Lung (tissue), 12 donors: ENCODE results near the gene MAF. TPM values are rescaled to one million over a fixed set of nuclear protein-coding genes. Genes with fewer than 3 reads are reported as not detected.

Source experiments
- ATAC-seq: fragments of 200-7000 bp; cut with Tn5 transposase; one replicate; pipeline ENCODE4 v1.9.1; 2020; ENCODE audit warnings: moderate number of reproducible peaks; ENCODE audit not compliant: insufficient read depth, low FRiP score
- DNase-seq, 3 donors: peaks; one replicate each; pipeline ENCODE4 v3.0.0-alpha.2; 2013 to 2017
- H3K27ac ChIP-seq, 2 donors: one replicate each; pipeline ENCODE4 v1.5.1; 2013; ENCODE audit warnings: mild to moderate bottlenecking in 2 of 2, moderate library complexity in 2 of 2, control low read depth in 1 of 2, inconsistent platforms in 1 of 2, low read depth in 1 of 2, low read length in 1 of 2
- H3K27me3 ChIP-seq, 3 donors: one replicate each; pipeline ENCODE4 v1.5.1; 2013; ENCODE audit warnings: low read length in 2 of 3; ENCODE audit not compliant: control insufficient read depth in 3 of 3, insufficient read depth in 3 of 3
- H3K36me3 ChIP-seq, 4 donors: one replicate each; pipeline ENCODE4 v1.5.1; 2013; ENCODE audit warnings: low read length in 4 of 4, mild to moderate bottlenecking in 1 of 4, moderate library complexity in 1 of 4; ENCODE audit not compliant: control insufficient read depth in 4 of 4, insufficient read depth in 4 of 4
- H3K4me1 ChIP-seq, 5 donors: one replicate each; pipeline ENCODE4 v1.5.1; 2013; ENCODE audit warnings: low read length in 5 of 5, mild to moderate bottlenecking in 2 of 5, moderate library complexity in 1 of 5; ENCODE audit not compliant: control insufficient read depth in 5 of 5, insufficient read depth in 5 of 5
- H3K4me3 ChIP-seq: one replicate; pipeline ENCODE4 v1.5.1; 2013; ENCODE audit warnings: mild to moderate bottlenecking, control low read depth, moderate library complexity
- H3K9ac ChIP-seq, 2 donors: one replicate each; pipeline ENCODE4 v1.5.1; 2013; ENCODE audit warnings: low read length in 2 of 2, control low read depth in 1 of 2; ENCODE audit not compliant: insufficient read depth in 1 of 2
- H3K9me3 ChIP-seq, 4 donors: one replicate each; pipeline ENCODE4 v1.5.1; 2013; ENCODE audit warnings: low read length in 3 of 4, mild to moderate bottlenecking in 1 of 4, moderate library complexity in 1 of 4; ENCODE audit not compliant: control insufficient read depth in 4 of 4, insufficient read depth in 3 of 4
- WGBS, 2 donors: extraction: QIAGEN DNeasy Blood & Tissue Kit; methylation state at CpG; one replicate each; pipeline ENCODE4 v1.1.7; 2013; 5-methylcytosine and 5-hydroxymethylcytosine counted together
- polyA plus RNA-seq, 2 donors: library from polyadenylated mRNA; stranded (reverse); fragments of 200-250 nt; gene quantifications; one replicate each; pipeline ENCODE4 v1.2.1, GENCODE V29; 2013
- total RNA-seq, 2 donors: library from RNA; depleted of rRNA in 1 of 2; stranded (reverse); fragments of >200 nt in 1 of 2; gene quantifications; one replicate each; pipeline ENCODE4 v1.2.1, GENCODE V29; 2014 to 2021
- TF ChIP-seq, protein P1 (sequence below): IDR thresholded peaks from 2 replicates; pipeline ENCODE4 v1.5.1; 2012; ENCODE audit warnings: mild to moderate bottlenecking; ENCODE audit errors: control extremely low read depth, extremely low read depth
- donor health status: control.
- donor health status: control.
- donor health status: Bipolar disorder and iron deficiency.
- donor health status: healthy.
- donor health status: DM: yes; HTN: yes; CAD: no.

Gene MAF
- total and polyA plus RNA-seq, 4 donors = 7.0 to 66.8 (median 30.1) TPM

DNA sequence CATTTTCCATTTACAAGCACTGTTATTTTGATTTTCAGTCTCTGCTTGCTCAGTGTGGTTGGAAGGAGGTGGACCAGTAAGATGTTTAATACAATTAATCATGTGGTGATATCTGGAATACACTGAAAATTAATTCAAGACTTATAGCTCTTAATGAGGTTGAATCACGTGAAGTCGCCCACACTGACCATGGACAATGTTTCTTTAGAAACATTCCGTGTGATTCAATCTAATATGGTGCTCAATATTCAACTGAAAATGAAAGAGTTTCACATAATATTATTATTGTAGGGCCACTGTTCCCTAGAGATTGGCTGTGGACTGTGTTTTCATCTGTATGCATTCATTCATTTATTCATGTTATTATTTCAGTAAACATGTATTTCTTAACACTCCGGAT lies 45.2 kb upstream of the MAF start:
- Histone ChIP-seq H3K9me3 (no peaks in the 10 kb centered on the region), H3K4me3 (no peak overlapping the region), H3K36me3 (no peaks in the 10 kb centered on the region), H3K4me1 (peaks cover 0 to 10% (median 6%) of the 10 kb centered on the region in 5 donors), H3K9ac (no peak overlapping the region), H3K27me3 (no peaks in the 10 kb centered on the region), H3K27ac (no peak overlapping the region)
- 93 to 95% methylated on average over 4 of the region's 4 CpGs for WGBS, 2 donors
- no peak for ATAC-seq
- TF ChIP-seq, protein P1, sequence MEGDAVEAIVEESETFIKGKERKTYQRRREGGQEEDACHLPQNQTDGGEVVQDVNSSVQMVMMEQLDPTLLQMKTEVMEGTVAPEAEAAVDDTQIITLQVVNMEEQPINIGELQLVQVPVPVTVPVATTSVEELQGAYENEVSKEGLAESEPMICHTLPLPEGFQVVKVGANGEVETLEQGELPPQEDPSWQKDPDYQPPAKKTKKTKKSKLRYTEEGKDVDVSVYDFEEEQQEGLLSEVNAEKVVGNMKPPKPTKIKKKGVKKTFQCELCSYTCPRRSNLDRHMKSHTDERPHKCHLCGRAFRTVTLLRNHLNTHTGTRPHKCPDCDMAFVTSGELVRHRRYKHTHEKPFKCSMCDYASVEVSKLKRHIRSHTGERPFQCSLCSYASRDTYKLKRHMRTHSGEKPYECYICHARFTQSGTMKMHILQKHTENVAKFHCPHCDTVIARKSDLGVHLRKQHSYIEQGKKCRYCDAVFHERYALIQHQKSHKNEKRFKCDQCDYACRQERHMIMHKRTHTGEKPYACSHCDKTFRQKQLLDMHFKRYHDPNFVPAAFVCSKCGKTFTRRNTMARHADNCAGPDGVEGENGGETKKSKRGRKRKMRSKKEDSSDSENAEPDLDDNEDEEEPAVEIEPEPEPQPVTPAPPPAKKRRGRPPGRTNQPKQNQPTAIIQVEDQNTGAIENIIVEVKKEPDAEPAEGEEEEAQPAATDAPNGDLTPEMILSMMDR = no peak
- no peak for DNase-seq

DNA sequence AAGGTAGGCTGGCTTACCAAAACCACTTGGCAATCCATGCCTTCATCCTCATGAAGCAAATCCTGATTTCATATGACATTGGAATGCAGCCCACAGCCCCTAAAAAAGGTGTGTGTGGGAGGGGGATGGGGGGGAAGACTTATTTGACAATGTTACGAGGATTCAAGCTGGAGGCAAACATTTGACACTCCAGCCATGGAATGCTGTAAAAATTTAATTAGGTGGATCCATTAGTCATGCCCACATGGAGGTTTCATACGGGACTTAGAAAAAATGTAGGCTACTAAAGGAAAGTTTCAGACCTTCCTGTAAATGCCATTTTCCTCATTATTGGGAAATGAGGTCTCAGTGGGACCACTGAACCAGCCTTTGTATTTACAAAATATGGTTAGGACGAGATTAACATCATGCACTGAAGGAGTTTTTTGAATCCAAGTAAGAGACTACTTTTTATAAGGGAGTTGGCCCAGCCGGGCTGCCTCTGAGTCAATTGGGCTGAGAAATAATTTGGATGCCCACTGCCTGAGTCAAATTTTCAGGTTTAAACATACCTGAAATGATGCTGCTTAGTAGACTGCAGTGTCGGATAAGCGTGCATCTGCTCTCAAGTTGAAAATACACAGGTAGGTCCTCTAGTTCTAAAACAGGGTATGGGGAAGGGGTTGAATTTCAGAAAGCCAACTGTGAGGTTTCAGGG lies 44.6 kb upstream of the MAF start:
- 91 to 92% methylated on average over 6 of the region's 6 CpGs for whole genome bisulfite sequencing, 2 donors
- Histone ChIP-seq H3K9ac (no peak overlapping the region), H3K4me3 (no peak overlapping the region), H3K36me3 (no peaks in the 10 kb centered on the region), H3K27ac (no peak overlapping the region), H3K9me3 (no peaks in the 10 kb centered on the region), H3K27me3 (no peaks in the 10 kb centered on the region), H3K4me1 (peaks cover 0 to 16% (median 6%) of the 10 kb centered on the region in 5 donors)
- ATAC-seq = no peak
- no peak for DNase-seq
- TF ChIP-seq, protein P1 = no peak

DNA sequence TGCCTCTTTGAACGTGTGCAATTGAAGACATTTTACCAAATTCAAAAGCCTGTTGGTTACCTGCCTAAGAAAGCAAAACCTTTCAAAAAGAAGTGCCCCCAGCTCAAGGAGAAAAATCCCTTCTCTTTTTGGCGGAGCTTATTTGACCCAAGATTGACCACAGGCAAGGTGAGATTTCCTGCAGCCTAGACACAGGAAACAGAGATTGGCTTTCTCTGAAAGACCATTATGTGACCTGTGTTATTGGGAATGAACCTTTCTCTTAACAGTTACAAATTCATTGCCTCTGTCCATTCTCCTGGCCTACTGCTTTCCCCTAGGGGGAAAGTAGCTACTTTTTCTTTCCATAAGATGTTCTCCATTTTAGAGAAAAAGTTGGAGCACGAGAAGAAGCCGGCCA lies 42.1 kb upstream of the MAF start:
- Histone ChIP-seq H3K9ac (no peak overlapping the region), H3K27me3 (no peaks in the 10 kb centered on the region), H3K4me1 (peaks cover 0 to 16% (median 6%) of the 10 kb centered on the region in 5 donors), H3K36me3 (no peaks in the 10 kb centered on the region), H3K9me3 (no peaks in the 10 kb centered on the region), H3K4me3 (no peak overlapping the region), H3K27ac (no peak overlapping the region)
- ATAC-seq = no peak
- TF ChIP-seq, protein P1 = no peak
- DNase-seq = no peak
- WGBS, 2 donors = 91 to 93% methylated on average over 4 of the region's 4 CpGs
